Measurements from ENCODE around the gene MPST.

DNA sequence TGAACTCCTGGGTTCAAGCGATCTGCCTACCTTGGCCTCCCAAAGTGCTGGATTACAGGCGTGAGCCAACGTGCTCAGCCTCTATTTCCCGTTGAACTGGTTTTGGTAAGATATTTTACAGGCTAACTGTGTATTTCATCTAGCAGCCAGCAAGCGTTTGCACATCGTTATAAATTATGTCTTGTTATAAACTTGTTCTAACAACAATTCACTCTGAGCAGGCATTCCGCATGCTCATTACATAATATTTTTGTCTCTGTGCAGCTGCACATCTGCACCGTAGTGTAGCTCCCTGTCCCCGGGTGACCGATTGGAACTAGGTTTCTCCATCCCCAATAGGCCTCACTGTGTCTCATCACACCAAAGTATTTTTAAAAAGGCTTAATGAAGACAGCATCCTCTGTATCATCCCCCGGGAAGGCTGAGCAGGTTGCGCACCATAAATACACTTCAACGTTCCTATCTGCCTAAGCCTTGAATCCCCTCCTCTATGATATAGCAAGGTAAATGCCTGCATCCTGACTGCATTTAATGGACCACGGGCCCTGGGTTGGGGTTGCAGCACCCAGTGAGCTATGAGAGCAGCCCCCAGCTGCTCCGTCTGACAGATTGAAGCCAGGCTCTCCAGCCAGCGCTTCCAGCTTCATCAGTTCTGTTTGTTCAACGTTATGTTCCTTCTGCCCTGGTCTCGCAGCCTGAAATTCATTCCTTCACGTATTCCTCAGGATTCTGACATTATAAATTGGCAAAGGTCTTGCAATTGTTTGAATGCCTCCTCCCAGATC lies 48.0 kb upstream of the MPST start:
- TF ChIP-seq, protein P1, sequence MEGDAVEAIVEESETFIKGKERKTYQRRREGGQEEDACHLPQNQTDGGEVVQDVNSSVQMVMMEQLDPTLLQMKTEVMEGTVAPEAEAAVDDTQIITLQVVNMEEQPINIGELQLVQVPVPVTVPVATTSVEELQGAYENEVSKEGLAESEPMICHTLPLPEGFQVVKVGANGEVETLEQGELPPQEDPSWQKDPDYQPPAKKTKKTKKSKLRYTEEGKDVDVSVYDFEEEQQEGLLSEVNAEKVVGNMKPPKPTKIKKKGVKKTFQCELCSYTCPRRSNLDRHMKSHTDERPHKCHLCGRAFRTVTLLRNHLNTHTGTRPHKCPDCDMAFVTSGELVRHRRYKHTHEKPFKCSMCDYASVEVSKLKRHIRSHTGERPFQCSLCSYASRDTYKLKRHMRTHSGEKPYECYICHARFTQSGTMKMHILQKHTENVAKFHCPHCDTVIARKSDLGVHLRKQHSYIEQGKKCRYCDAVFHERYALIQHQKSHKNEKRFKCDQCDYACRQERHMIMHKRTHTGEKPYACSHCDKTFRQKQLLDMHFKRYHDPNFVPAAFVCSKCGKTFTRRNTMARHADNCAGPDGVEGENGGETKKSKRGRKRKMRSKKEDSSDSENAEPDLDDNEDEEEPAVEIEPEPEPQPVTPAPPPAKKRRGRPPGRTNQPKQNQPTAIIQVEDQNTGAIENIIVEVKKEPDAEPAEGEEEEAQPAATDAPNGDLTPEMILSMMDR (IDR thresholded peaks at IDR 0.05) = no peak
- TF ChIP-seq POLR2A (IDR thresholded peaks at IDR 0.05) = no peak
